Thyroid gland (tissue), 4 donors: Measurements from ENCODE around the gene GAS7. TPM values are rescaled to one million over a fixed set of nuclear protein-coding genes. Genes with fewer than 3 reads are reported as not detected.

Experiments
- DNase-seq, 2 donors: peaks; one replicate each; pipeline ENCODE4 v3.0.0-alpha.2; 2019
- H3K27ac ChIP-seq, 3 donors: fragments of 200-600 bp; sonication (generic); 1 replicate in 2 of 3; 2 replicates in 1 of 3; pipeline ENCODE4 v1.5.1; 2016 to 2019; ENCODE audit warnings: mild to moderate bottlenecking in 1 of 3, moderate library complexity in 1 of 3
- H3K27me3 ChIP-seq: fragments of 200-600 bp; sonication (generic); one replicate; pipeline ENCODE4 v1.5.1; 2019
- H3K36me3 ChIP-seq, 2 donors: fragments of 200-600 bp; sonication (generic); one replicate each; pipeline ENCODE4 v1.5.1; 2016 to 2019
- H3K4me1 ChIP-seq, 2 donors: fragments of 200-600 bp; sonication (generic); one replicate each; pipeline ENCODE4 v1.5.1; 2017 to 2019
- H3K4me3 ChIP-seq, 3 donors: fragments of 200-600 bp; sonication (generic); replicated peaks in 1 of 3; 1 replicate in 2 of 3; 2 replicates in 1 of 3; pipeline ENCODE4 v1.5.1; 2016; ENCODE audit warnings: mild to moderate bottlenecking in 1 of 3
- H3K9me3 ChIP-seq: fragments of 200-600 bp; sonication (generic); one replicate; pipeline ENCODE4 v1.5.1; 2017
- POLR2A ChIP-seq, 2 donors: fragments of 450-650 bp; IDR thresholded peaks; one replicate each; pipeline ENCODE4 v1.6.1; 2017; ENCODE audit warnings: antibody characterized with exemption in 2 of 2, mild to moderate bottlenecking in 2 of 2, moderate library complexity in 1 of 2
- WGBS, 2 donors: methylation state at CpG; one replicate each; pipeline ENCODE4 v1.1.5; 2017; 5-methylcytosine and 5-hydroxymethylcytosine counted together
- intact Hi-C: fragments of 100-400 bp; cut with DNase I; formaldehyde crosslinking; loops from one replicate; pipeline ENCODE4 v1.15.1; 2023
- total RNA-seq, 4 donors: library from RNA; depleted of rRNA; stranded (reverse); fragments of >200 nt; gene quantifications; one replicate each; pipeline ENCODE4 v1.2.3, GENCODE V29; 2016
- TF ChIP-seq, protein P1 (sequence below), 6 experiments: fragments of 200-600 bp in 3 of 6; fragments of 450-650 bp in 3 of 6; sonication (generic) in 3 of 6; IDR thresholded peaks; one replicate each; pipeline ENCODE4 v1.5.1; 2016 to 2019; ENCODE audit warnings: antibody characterized with exemption in 6 of 6, mild to moderate bottlenecking in 2 of 6, inconsistent platforms in 1 of 6, moderate library complexity in 1 of 6

Gene GAS7
- total RNA-seq, 4 donors from 2014 or later: 7.5 to 30.3 (median 24.1) TPM

DNA sequence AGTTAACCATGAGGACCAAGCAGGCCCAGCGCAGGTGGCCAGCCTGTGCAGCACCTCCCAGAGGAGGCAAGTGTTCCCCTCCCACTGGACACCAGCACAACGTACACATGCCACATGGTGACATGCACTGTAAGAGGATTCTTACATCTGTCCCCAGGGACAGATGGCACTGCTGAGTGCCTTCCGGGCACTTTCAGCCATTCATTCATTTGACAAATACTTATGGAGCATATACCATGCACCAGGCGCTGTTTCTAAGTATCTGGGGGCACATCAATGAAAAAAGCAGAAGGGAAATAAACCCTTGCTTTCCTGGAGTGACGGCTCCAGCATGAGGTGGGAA, 79.6 kb downstream of the GAS7 start:
- Histone ChIP-seq H3K27ac (no peak overlapping the region), H3K36me3 (no peaks in the 10 kb centered on the region), H3K9me3 (no peaks in the 10 kb centered on the region), H3K4me1 (peaks cover 0 to 21% of the 10 kb centered on the region in 2 donors), H3K27me3 (no peaks in the 10 kb centered on the region), H3K4me3 (no peak overlapping the region)
- DNase-seq: no peak
- intact Hi-C loops: no loop called here
- WGBS, 2 donors: 83 to 87% methylated on average over 5 of the region's 5 CpGs
- TF ChIP-seq POLR2A (IDR thresholded peaks at IDR 0.05): no peak
- TF ChIP-seq, protein P1, sequence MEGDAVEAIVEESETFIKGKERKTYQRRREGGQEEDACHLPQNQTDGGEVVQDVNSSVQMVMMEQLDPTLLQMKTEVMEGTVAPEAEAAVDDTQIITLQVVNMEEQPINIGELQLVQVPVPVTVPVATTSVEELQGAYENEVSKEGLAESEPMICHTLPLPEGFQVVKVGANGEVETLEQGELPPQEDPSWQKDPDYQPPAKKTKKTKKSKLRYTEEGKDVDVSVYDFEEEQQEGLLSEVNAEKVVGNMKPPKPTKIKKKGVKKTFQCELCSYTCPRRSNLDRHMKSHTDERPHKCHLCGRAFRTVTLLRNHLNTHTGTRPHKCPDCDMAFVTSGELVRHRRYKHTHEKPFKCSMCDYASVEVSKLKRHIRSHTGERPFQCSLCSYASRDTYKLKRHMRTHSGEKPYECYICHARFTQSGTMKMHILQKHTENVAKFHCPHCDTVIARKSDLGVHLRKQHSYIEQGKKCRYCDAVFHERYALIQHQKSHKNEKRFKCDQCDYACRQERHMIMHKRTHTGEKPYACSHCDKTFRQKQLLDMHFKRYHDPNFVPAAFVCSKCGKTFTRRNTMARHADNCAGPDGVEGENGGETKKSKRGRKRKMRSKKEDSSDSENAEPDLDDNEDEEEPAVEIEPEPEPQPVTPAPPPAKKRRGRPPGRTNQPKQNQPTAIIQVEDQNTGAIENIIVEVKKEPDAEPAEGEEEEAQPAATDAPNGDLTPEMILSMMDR (IDR thresholded peaks at IDR 0.05): no peak

DNA sequence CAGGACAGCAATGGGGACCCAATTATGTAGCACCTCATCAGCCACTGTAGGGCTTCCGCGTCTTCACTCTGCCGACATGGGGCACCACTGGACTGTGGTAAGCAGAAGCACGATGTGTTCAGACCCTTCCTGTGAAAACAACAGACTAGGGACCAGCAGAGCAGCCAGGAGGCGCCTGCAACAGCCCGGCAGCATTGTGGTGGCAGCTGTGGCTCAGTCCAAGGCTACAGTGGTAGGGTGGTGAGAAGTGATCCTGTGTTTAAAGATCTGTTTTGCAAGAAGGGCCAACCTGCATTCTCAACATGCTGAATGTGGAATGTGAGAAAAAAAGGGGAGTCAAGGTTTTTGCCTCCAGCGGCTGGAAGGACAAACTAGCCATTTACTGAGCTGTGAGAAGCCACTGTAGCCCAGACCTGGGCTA, 80.8 kb downstream of the GAS7 start:
- Histone ChIP-seq H3K4me3 (no peak overlapping the region), H3K9me3 (no peaks in the 10 kb centered on the region), H3K27me3 (no peaks in the 10 kb centered on the region), H3K36me3 (no peaks in the 10 kb centered on the region), H3K4me1 (peaks cover 0 to 21% of the 10 kb centered on the region in 2 donors), H3K27ac (no peak overlapping the region)
- TF ChIP-seq, protein P1 (IDR thresholded peaks at IDR 0.05): no peak
- TF ChIP-seq POLR2A (IDR thresholded peaks at IDR 0.05): no peak
- no peak for DNase-seq
- WGBS, 2 donors: 47 to 64% methylated on average over 7 of the region's 7 CpGs
- intact Hi-C loops: no loop called here

DNA sequence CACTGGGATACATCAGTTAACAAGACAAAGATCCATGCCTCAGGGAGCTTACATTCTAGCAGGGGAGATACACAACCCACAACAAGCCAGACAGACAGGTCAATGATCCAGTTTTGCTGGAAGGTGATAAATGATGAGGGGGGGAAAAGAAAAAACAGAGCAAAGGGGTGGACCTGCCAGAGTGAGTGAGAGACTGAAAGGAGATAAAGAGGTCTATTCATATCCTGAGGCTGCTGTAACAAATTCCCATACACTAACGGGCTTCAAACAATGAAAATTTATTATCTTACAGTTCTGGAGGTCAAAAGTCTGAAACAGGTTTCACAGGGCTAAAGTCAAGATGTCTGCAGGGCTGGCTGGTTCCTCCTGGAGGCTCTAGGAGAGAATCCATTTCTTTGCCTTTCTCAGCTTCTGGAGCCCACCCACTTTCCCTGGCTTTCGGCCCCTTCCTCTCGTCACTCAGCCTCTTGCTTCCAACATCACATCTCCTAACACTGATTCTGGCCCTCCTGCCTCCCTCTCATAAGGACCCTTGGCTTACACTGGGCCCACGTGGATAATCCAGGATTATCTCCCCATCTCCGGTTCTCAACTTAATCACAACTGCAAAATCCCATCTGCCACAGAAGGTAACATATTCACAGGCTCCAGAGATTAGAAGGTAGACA, 81.5 kb downstream of the GAS7 start:
- WGBS, 2 donors: 86 to 88% methylated on average over 5 of the region's 5 CpGs
- Histone ChIP-seq H3K4me1 (peaks cover 0 to 21% of the 10 kb centered on the region in 2 donors), H3K36me3 (no peaks in the 10 kb centered on the region), H3K4me3 (no peak overlapping the region), H3K9me3 (no peaks in the 10 kb centered on the region), H3K27me3 (no peaks in the 10 kb centered on the region), H3K27ac (no peak overlapping the region)
- intact Hi-C loops: no loop called here
- DNase-seq: no peak
- TF ChIP-seq POLR2A (IDR thresholded peaks at IDR 0.05): no peak
- TF ChIP-seq, protein P1 (IDR thresholded peaks at IDR 0.05): no peak

DNA sequence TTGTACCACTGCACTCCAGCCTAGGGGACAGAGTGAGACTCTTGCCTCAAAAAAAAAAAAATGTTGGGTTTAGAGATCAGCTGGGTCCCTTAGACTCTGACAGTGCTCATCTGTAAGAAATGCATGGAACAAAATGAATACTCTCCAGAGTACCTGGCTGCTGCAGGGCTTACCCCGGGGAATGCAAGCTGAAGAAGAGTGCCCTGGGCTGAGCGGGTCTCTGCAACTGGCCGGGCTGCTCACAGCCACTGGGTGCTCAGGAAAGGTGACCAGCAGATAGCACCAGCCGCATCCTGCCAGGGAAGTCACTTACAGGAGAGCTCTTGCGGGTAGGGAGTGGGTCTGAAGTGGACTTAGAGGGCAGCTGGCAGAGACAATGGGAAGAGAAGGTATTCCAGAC, 82.1 kb downstream of the GAS7 start:
- DNase-seq: no peak
- Histone ChIP-seq H3K9me3 (no peaks in the 10 kb centered on the region), H3K4me1 (peaks cover 0 to 21% of the 10 kb centered on the region in 2 donors), H3K27me3 (no peaks in the 10 kb centered on the region), H3K27ac (no peak overlapping the region), H3K36me3 (no peaks in the 10 kb centered on the region), H3K4me3 (no peak overlapping the region)
- 68 to 83% methylated on average over 5 of the region's 5 CpGs for WGBS, 2 donors
- intact Hi-C loops: no loop called here
- no peak for TF ChIP-seq POLR2A (IDR thresholded peaks at IDR 0.05)
- TF ChIP-seq, protein P1 (IDR thresholded peaks at IDR 0.05): no peak

DNA sequence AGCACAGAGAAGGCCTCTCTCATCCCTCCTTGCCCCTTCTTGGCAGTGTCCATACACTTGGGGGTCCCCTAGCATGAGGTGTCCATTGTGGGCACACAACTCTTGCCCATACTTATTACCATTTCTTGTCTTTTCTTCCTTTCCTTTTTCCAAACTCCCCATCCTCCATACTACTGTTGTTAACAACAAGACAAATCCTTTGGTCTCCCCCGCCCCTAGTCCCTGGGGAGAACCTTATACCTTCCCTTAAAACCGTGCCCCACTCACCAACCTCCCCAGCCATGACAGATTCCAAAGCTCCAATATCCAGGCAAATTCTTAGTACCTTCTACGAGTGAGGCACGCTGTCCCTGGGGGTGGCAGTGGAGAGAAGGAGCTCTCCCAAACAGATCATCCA, 82.9 kb downstream of the GAS7 start:
- intact Hi-C loops: no loop called here
- no peak for DNase-seq
- Histone ChIP-seq H3K36me3 (no peaks in the 10 kb centered on the region), H3K4me3 (no peak overlapping the region), H3K4me1 (peaks cover 0 to 20% of the 10 kb centered on the region in 2 donors), H3K27ac (no peak overlapping the region), H3K27me3 (no peaks in the 10 kb centered on the region), H3K9me3 (no peaks in the 10 kb centered on the region)
- no peak for TF ChIP-seq POLR2A (IDR thresholded peaks at IDR 0.05)
- TF ChIP-seq, protein P1 (IDR thresholded peaks at IDR 0.05): no peak
- WGBS, 2 donors: 88 to 89% methylated on average over 4 of the region's 4 CpGs
